ENCODE data around the gene NOG.

Gene NOG

GRCh38 chr17:56639517-56639916 is 46.0 kb downstream of the NOG start:
- peak; percentile 6 for DNase-seq

- DNase-seq = no peak
These were observed 46.6 kb downstream of the NOG start for GRCh38 chr17:56640116-56640515.

GRCh38 chr17:56641373-56641772 is 47.9 kb downstream of the NOG start:
- no peak for DNase-seq

DNA sequence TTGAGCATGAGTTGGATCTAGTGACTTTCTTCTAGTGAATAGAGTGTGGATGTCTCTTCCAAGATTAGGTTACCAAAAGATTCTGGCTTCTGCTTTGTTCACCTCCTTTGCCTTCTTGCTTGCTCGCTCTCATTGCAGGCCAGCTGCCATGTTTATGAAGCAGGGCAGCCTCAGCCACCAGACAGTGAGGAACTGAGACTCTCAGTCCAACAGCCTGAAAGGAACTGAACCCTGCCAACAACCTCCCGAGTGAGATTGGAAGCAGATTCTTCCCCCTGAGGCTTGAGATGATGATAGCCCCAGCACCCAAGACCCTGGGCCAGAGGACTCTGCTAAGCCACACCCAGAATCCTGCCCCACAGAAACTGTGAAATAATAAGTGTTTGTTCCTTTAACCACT is 48.4 kb downstream of the NOG start:
- DNase-seq = no peak

DNA sequence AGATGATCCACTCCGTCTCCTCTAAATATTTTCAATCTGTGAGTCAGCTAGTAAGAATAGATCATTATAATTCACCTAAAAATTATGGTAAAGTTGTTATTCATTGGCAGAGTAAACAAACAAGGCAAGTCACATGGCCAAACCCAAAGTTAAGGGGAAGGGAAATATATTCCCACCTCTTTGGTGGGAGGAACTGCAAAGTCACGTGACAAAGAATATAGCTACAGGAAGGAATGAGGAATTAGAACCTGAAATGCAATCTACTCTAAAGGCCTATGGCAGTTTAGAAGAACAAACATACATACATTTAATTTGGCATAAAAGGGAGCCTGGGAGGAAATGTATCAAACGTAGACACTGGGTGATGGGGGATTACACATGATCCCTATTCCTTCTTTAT is 48.9 kb downstream of the NOG start:
- DNase-seq = no peak
